Chondrocyte (in vitro differentiated cells): Measurements from ENCODE around the gene NAV3. TPM values are rescaled to one million over a fixed set of nuclear protein-coding genes. Genes with fewer than 3 reads are reported as not detected.

ENCODE experiments used
- DNase-seq: peaks from one replicate; pipeline ENCODE4 v3.0.0; 2021; ENCODE audit warnings: mixed read lengths, low spot score
- H3K27ac Mint-ChIP-seq: one replicate; pipeline ENCODE4 v1.8.0; 2021; ENCODE audit warnings: mild to moderate bottlenecking, moderate library complexity, mixed read lengths; ENCODE audit not compliant: unreplicated experiment
- H3K27me3 Mint-ChIP-seq: 2 replicates; pipeline ENCODE4 v1.8.0; 2021; ENCODE audit warnings: low read depth, mixed read lengths
- H3K36me3 Mint-ChIP-seq: 2 replicates; pipeline ENCODE4 v1.8.0; 2021; ENCODE audit warnings: low read depth, mixed read lengths
- H3K4me1 Mint-ChIP-seq: 2 replicates; pipeline ENCODE4 v1.8.0; 2021; ENCODE audit warnings: low read depth, mild to moderate bottlenecking, mixed read lengths
- H3K4me3 Mint-ChIP-seq: one replicate; pipeline ENCODE4 v1.8.0; 2021; ENCODE audit warnings: mild to moderate bottlenecking, moderate library complexity, mixed read lengths; ENCODE audit not compliant: unreplicated experiment
- H3K9me3 Mint-ChIP-seq: 2 replicates; pipeline ENCODE4 v1.8.0; 2021; ENCODE audit warnings: low read depth, mixed read lengths
- CTCF ChIP-seq: fragments of 200-600 bp; sonication (generic); IDR thresholded peaks from 2 replicates; pipeline ENCODE4 v1.5.0; 2021; ENCODE audit warnings: antibody characterized with exemption, mild to moderate bottlenecking, moderate library complexity
- total RNA-seq: library from RNA; stranded (reverse); gene quantifications from 3 replicates; pipeline ENCODE4 v1.2.1, GENCODE V29; 2021

NAV3 gene
- total RNA-seq, 1 donor from 2014 or later = 29.9 TPM

- no peaks in the 10 kb centered on the region for H3K27me3 Mint-ChIP-seq
- no peak for TF ChIP-seq CTCF
- peaks cover 58% of the 10 kb centered on the region for H3K4me1 Mint-ChIP-seq
- DNase-seq = no peak
- peaks cover 7% of the 10 kb centered on the region for H3K36me3 Mint-ChIP-seq
- peak overlapping the region; percentile 89 for H3K27ac Mint-ChIP-seq
- peaks cover 13% of the 10 kb centered on the region for H3K9me3 Mint-ChIP-seq
- H3K4me3 Mint-ChIP-seq = peak overlapping the region; percentile 61
Measured at GRCh38 chr12:77940011-77940423, 109.3 kb downstream of the NAV3 start.

- Mint-ChIP-seq H3K4me3 (peak overlapping the region; percentile 61), H3K27me3 (no peaks in the 10 kb centered on the region)
- TF ChIP-seq CTCF = no peak
Measured at GRCh38 chr12:77940567-77940966, 109.9 kb downstream of the NAV3 start.

GRCh38 chr12:77941401-77941800 lies 110.7 kb downstream of the NAV3 start:
- peaks cover 62% of the 10 kb centered on the region for H3K4me1 Mint-ChIP-seq
- peaks cover 13% of the 10 kb centered on the region for H3K9me3 Mint-ChIP-seq
- peaks cover 10% of the 10 kb centered on the region for H3K36me3 Mint-ChIP-seq
- H3K27me3 Mint-ChIP-seq = no peaks in the 10 kb centered on the region
- no peak for DNase-seq
- TF ChIP-seq CTCF = no peak
- peak overlapping the region; percentile 89 for H3K27ac Mint-ChIP-seq
- H3K4me3 Mint-ChIP-seq = peak overlapping the region; percentile 61

More at GRCh38 chr12:77940567-77940966, 109.9 kb downstream of the NAV3 start:
- H3K27ac Mint-ChIP-seq = peak overlapping the region; percentile 89
- H3K36me3 Mint-ChIP-seq = peaks cover 10% of the 10 kb centered on the region
- no peak for DNase-seq
- H3K4me1 Mint-ChIP-seq = peaks cover 61% of the 10 kb centered on the region
- peaks cover 14% of the 10 kb centered on the region for H3K9me3 Mint-ChIP-seq

- Mint-ChIP-seq H3K9me3 (peaks cover 13% of the 10 kb centered on the region), H3K4me1 (peaks cover 77% of the 10 kb centered on the region), H3K27me3 (no peaks in the 10 kb centered on the region), H3K36me3 (peaks cover 10% of the 10 kb centered on the region), H3K27ac (peak overlapping the region; percentile 23), H3K4me3 (no peak overlapping the region)
- TF ChIP-seq CTCF = no peak
- DNase-seq = no peak
Measured at GRCh38 chr12:77943466-77943865, 112.8 kb downstream of the NAV3 start.

GRCh38 chr12:77946541-77947061 lies 115.9 kb downstream of the NAV3 start:
- peaks cover 25% of the 10 kb centered on the region for H3K9me3 Mint-ChIP-seq
- H3K36me3 Mint-ChIP-seq = peaks cover 23% of the 10 kb centered on the region
- peaks cover 60% of the 10 kb centered on the region for H3K4me1 Mint-ChIP-seq
- no peak for TF ChIP-seq CTCF
- H3K4me3 Mint-ChIP-seq = peak overlapping the region; percentile 49
- peak overlapping the region; percentile 89 for H3K27ac Mint-ChIP-seq
- no peaks in the 10 kb centered on the region for H3K27me3 Mint-ChIP-seq
- DNase-seq = no peak
